Uterus (tissue), 2 donors: ENCODE measurements around the gene LRRC1.

Experiments
- POLR2A ChIP-seq, 2 donors: fragments of 450-650 bp; IDR thresholded peaks; one replicate each; pipeline ENCODE4 v1.6.1; 2016; ENCODE audit warnings: antibody characterized with exemption in 2 of 2, mild to moderate bottlenecking in 1 of 2, moderate library complexity in 1 of 2
- TF ChIP-seq, protein P1 (sequence below), 4 experiments: fragments of 200-600 bp in 2 of 4; fragments of 450-650 bp in 2 of 4; sonication (generic) in 2 of 4; IDR thresholded peaks; one replicate each; pipeline ENCODE4 v1.5.1; 2016 to 2019; ENCODE audit warnings: antibody characterized with exemption in 4 of 4, mild to moderate bottlenecking in 2 of 4, moderate library complexity in 1 of 4

DNA sequence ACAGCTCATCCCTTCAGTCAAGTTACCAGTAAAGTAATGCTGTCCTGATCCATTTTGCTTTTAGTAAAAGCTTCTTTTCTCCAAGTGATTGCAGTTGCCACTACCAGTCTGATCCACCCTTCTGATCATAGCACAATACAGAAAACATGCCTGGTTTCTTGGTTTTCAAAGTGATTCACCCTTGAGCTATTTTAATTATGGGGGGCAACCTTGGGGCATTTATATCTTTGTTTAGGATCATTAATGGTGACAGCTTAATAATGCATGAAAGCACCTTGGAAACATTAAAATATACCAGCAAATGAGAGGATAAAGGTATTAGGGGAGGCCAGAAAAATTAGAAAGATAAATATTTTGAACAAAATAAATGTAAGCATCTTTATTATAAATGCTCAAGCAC is 38.4 kb downstream of the LRRC1 start:
- TF ChIP-seq, protein P1, sequence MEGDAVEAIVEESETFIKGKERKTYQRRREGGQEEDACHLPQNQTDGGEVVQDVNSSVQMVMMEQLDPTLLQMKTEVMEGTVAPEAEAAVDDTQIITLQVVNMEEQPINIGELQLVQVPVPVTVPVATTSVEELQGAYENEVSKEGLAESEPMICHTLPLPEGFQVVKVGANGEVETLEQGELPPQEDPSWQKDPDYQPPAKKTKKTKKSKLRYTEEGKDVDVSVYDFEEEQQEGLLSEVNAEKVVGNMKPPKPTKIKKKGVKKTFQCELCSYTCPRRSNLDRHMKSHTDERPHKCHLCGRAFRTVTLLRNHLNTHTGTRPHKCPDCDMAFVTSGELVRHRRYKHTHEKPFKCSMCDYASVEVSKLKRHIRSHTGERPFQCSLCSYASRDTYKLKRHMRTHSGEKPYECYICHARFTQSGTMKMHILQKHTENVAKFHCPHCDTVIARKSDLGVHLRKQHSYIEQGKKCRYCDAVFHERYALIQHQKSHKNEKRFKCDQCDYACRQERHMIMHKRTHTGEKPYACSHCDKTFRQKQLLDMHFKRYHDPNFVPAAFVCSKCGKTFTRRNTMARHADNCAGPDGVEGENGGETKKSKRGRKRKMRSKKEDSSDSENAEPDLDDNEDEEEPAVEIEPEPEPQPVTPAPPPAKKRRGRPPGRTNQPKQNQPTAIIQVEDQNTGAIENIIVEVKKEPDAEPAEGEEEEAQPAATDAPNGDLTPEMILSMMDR (IDR thresholded peaks at IDR 0.05), result no peak
- no peak for TF ChIP-seq POLR2A (IDR thresholded peaks at IDR 0.05)
